ENCODE data around the gene SP1. TPM values are rescaled to one million over a fixed set of nuclear protein-coding genes. Genes with fewer than 3 reads are reported as not detected.

Gene SP1
- total and polyA plus RNA-seq, 2 experiments from 2014 or later, result 11.1 to 68.4 TPM

GRCh38 chr12:53413485-53414204 is 33.7 kb downstream of the SP1 start (continued):
- TF ChIP-seq ZNF462 (CRISPR knock-in tag; IDR thresholded peaks at IDR 0.05), result no peak
- TF ChIP-seq JUNB (IDR thresholded peaks at IDR 0.05; ENCODE audit: unreplicated experiment), result no peak
- TF ChIP-seq ZNF114 (CRISPR knock-in tag; IDR thresholded peaks at IDR 0.05), result no peak
- no peak for TF ChIP-seq CREB1 (CRISPR knock-in tag; IDR thresholded peaks at IDR 0.05; ENCODE audit: low read depth)

- Histone ChIP-seq H3K4me3 (no peak overlapping the region), H3K27me3 (ENCODE audit: insufficient read depth) (no peaks in the 10 kb centered on the region), H4K20me1 (replicated peaks; ENCODE audit: insufficient read depth) (no peaks in the 10 kb centered on the region; the same call in 1 of the 2 replicates), H3K27ac (ENCODE audit: low read depth) (peak overlapping the region; percentile 36; the same call in 1 of the 2 replicates), H3K36me3 (ENCODE audit: insufficient read depth) (peaks cover 7% of the 10 kb centered on the region; the same call in 1 of the 2 replicates), H3F3A (replicated peaks; ENCODE audit: low read depth) (0 out of 2 replicates have a peak, but pooled peaks cover 2% of the 10 kb centered on the region), H3K79me2 (replicated peaks; ENCODE audit: insufficient read depth) (no peaks in the 10 kb centered on the region), H2AFZ (no peak overlapping the region), H3K9me2 (ENCODE audit: insufficient read depth) (no peaks in the 10 kb centered on the region), H3K4me1 (ENCODE audit: insufficient read depth) (peaks cover 20% of the 10 kb centered on the region), H3K4me2 (no peak overlapping the region)
- Mint-ChIP-seq H3K27me3 (ENCODE audit: insufficient read depth, low read depth, poor library complexity) (peaks cover 10% of the 10 kb centered on the region), H3K27ac (peak overlapping the region; percentile 74; the same call in 1 of the 2 replicates), H3K4me3 (no peak overlapping the region), H3K9me3 (no peaks in the 10 kb centered on the region), H3K4me1 (peaks cover 20% of the 10 kb centered on the region), H3K36me3 (ENCODE audit: low read depth) (peaks cover 28% of the 10 kb centered on the region)
- peak; percentile 17; the same call in 1 of the 3 replicates for ATAC-seq
- no peak for DNase-seq (ENCODE audit: low spot score)
- no peak for TF ChIP-seq JUNB (IDR thresholded peaks at IDR 0.05; ENCODE audit: unreplicated experiment)
- no peak for TF ChIP-seq STAT1 (IDR thresholded peaks at IDR 0.05; ENCODE audit: unreplicated experiment)
- TF ChIP-seq CTCF (conservative IDR thresholded peaks at IDR 0.05; ENCODE audit: low read depth in 2 of 2), result no peak
These were observed 34.9 kb downstream of the SP1 start for GRCh38 chr12:53414756-53415417.

Measured in GM23338 (cell line).